Lower leg skin (tissue), 3 donors: Measurements from ENCODE around the gene NPRL2.

Experiments used
- CTCF ChIP-seq, 3 donors: fragments of 450-650 bp; IDR thresholded peaks; one replicate each; pipeline ENCODE4 v1.5.1; 2016; ENCODE audit warnings: antibody characterized with exemption in 3 of 3, mild to moderate bottlenecking in 3 of 3, moderate library complexity in 2 of 3
- POLR2A ChIP-seq, 2 donors: fragments of 450-650 bp; IDR thresholded peaks; one replicate each; pipeline ENCODE4 v1.6.1; 2016 to 2017; ENCODE audit warnings: antibody characterized with exemption in 2 of 2, mild to moderate bottlenecking in 1 of 2, moderate library complexity in 1 of 2

GRCh38 chr3:50347187-50347813 is 3.3 kb downstream of the NPRL2 start:
- TF ChIP-seq CTCF (IDR thresholded peaks at IDR 0.05) (no peak), POLR2A (IDR thresholded peaks at IDR 0.05) (no peak)
